HG03045 (cell line): Measurements from ENCODE around the gene LRP5.

Experiments
- ATAC-seq: cut with Tn5 transposase; IDR thresholded peaks from one replicate; pipeline ENCODE4 v1.9.1; 2021; ENCODE audit warnings: mild to moderate bottlenecking, moderate library complexity; ENCODE audit not compliant: unreplicated experiment

The LRP5 gene

GRCh38 chr11:68328374-68329091 lies 16.1 kb downstream of the LRP5 start:
- no peak for ATAC-seq

- ATAC-seq, result no peak
These were observed 17.1 kb downstream of the LRP5 start for GRCh38 chr11:68329536-68329935.

GRCh38 chr11:68329978-68330699 lies 17.7 kb downstream of the LRP5 start:
- no peak for ATAC-seq

GRCh38 chr11:68330700-68331337 lies 18.4 kb downstream of the LRP5 start:
- ATAC-seq, result no peak

- no peak for ATAC-seq
These were observed 19.1 kb downstream of the LRP5 start for GRCh38 chr11:68331338-68331947.

GRCh38 chr11:68332186-68332585 lies 19.8 kb downstream of the LRP5 start:
- ATAC-seq, result no peak

GRCh38 chr11:68333173-68333572 lies 20.8 kb downstream of the LRP5 start:
- no peak for ATAC-seq

GRCh38 chr11:68334923-68335322 lies 22.5 kb downstream of the LRP5 start:
- no peak for ATAC-seq

GRCh38 chr11:68335683-68336082 lies 23.3 kb downstream of the LRP5 start:
- ATAC-seq, result no peak

GRCh38 chr11:68336716-68337115 lies 24.3 kb downstream of the LRP5 start:
- ATAC-seq, result no peak

- no peak for ATAC-seq
These were observed 25.0 kb downstream of the LRP5 start for GRCh38 chr11:68337399-68337835.

GRCh38 chr11:68338051-68338780 lies 25.8 kb downstream of the LRP5 start:
- ATAC-seq, result no peak

- ATAC-seq, result no peak
These were observed 27.8 kb downstream of the LRP5 start for GRCh38 chr11:68340003-68340767.

- ATAC-seq, result no peak
These were observed 28.6 kb downstream of the LRP5 start for GRCh38 chr11:68340784-68341556.

- no peak for ATAC-seq
These were observed 29.4 kb downstream of the LRP5 start for GRCh38 chr11:68341557-68342458.

- ATAC-seq, result no peak
These were observed 30.2 kb downstream of the LRP5 start for GRCh38 chr11:68342459-68343158.

GRCh38 chr11:68343761-68344256 lies 31.4 kb downstream of the LRP5 start:
- no peak for ATAC-seq
